SK-N-SH treated with all-trans-retinoic acid at 6 μM for 48 hours (cell line): ENCODE measurements around the gene KRTAP10-7.

Source experiments
- OSR1 ChIP-seq: fragments of 250-450 bp; sonication (Bioruptor Pico); IDR thresholded peaks from 2 replicates; pipeline ENCODE4 v1.8.0; 2022; ENCODE audit warnings: moderate library complexity, mild to moderate bottlenecking, inconsistent platforms
- RARB ChIP-seq: fragments of 250-450 bp; sonication (Bioruptor Pico); IDR thresholded peaks from 2 replicates; pipeline ENCODE4 v1.8.0; 2021; ENCODE audit warnings: mild to moderate bottlenecking, moderate library complexity
- TCF4 ChIP-seq: fragments of 250-450 bp; sonication (Bioruptor Pico); IDR thresholded peaks from 2 replicates; pipeline ENCODE4 v1.8.0; 2021; ENCODE audit warnings: mild to moderate bottlenecking, moderate library complexity, borderline replicate concordance
- ZFP3 ChIP-seq: fragments of 250-450 bp; sonication (Bioruptor Pico); IDR thresholded peaks from 2 replicates; pipeline ENCODE4 v1.5.0; 2020; ENCODE audit warnings: mild to moderate bottlenecking, moderate library complexity
- TF ChIP-seq, protein P1 (sequence below): fragments of 250-450 bp; sonication (Bioruptor Pico); IDR thresholded peaks from 2 replicates; pipeline ENCODE4 v1.5.0; 2020; ENCODE audit warnings: mild to moderate bottlenecking, moderate library complexity
- TF ChIP-seq, protein P2 (sequence below): fragments of 250-450 bp; sonication (Bioruptor Pico); IDR thresholded peaks from 2 replicates; pipeline ENCODE4 v1.5.1; 2020; ENCODE audit warnings: low read depth, mild to moderate bottlenecking, moderate library complexity

DNA sequence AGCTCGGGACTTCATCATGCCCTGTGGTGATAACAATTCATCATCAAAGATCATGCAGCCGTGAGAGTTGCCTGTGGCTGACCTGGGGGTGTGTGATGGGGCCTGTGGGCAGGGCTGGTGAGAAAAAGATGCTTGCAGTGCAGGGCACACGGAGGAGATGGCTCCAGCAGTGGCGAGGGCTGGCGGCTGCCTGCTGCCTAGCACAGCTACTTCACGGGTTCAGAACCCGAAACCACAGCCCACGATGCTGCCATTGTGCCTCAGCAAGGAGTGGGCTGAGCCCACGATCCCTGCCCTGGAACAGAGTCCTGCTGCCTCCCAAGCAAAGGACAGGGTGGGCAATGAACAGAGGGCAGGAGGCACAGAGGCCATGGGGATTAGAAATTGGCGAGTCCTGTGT is 25.9 kb downstream of the KRTAP10-7 start:
- TF ChIP-seq, protein P1, sequence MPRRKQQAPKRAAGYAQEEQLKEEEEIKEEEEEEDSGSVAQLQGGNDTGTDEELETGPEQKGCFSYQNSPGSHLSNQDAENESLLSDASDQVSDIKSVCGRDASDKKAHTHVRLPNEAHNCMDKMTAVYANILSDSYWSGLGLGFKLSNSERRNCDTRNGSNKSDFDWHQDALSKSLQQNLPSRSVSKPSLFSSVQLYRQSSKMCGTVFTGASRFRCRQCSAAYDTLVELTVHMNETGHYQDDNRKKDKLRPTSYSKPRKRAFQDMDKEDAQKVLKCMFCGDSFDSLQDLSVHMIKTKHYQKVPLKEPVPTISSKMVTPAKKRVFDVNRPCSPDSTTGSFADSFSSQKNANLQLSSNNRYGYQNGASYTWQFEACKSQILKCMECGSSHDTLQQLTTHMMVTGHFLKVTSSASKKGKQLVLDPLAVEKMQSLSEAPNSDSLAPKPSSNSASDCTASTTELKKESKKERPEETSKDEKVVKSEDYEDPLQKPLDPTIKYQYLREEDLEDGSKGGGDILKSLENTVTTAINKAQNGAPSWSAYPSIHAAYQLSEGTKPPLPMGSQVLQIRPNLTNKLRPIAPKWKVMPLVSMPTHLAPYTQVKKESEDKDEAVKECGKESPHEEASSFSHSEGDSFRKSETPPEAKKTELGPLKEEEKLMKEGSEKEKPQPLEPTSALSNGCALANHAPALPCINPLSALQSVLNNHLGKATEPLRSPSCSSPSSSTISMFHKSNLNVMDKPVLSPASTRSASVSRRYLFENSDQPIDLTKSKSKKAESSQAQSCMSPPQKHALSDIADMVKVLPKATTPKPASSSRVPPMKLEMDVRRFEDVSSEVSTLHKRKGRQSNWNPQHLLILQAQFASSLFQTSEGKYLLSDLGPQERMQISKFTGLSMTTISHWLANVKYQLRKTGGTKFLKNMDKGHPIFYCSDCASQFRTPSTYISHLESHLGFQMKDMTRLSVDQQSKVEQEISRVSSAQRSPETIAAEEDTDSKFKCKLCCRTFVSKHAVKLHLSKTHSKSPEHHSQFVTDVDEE (CRISPR knock-in tag) = no peak
- no peak for TF ChIP-seq OSR1 (CRISPR knock-in tag)
- TF ChIP-seq ZFP3 (CRISPR knock-in tag) = no peak
- TF ChIP-seq RARB (CRISPR knock-in tag) = no peak
- TF ChIP-seq, protein P2, sequence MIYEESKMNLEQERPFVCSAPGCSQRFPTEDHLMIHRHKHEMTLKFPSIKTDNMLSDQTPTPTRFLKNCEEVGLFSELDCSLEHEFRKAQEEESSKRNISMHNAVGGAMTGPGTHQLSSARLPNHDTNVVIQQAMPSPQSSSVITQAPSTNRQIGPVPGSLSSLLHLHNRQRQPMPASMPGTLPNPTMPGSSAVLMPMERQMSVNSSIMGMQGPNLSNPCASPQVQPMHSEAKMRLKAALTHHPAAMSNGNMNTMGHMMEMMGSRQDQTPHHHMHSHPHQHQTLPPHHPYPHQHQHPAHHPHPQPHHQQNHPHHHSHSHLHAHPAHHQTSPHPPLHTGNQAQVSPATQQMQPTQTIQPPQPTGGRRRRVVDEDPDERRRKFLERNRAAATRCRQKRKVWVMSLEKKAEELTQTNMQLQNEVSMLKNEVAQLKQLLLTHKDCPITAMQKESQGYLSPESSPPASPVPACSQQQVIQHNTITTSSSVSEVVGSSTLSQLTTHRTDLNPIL (CRISPR knock-in tag) = no peak
- TF ChIP-seq TCF4 (CRISPR knock-in tag) = no peak
